IPS DF 19.7 (cell line): ENCODE results near the gene COL6A3.
"Not testable (repeated sequence)": the region's sequence is repeated elsewhere in the genome, so short reads cannot be mapped to it uniquely, and the experiment has no call there.

Experiments used
- DNase-seq: peaks from one replicate; pipeline ENCODE4 v3.0.0-alpha.2; 2013; ENCODE audit warnings: low read depth, low spot score

COL6A3 gene

GRCh38 chr2:237384672-237385020, 29.3 kb downstream of the COL6A3 start:
- DNase-seq: no peak

DNA sequence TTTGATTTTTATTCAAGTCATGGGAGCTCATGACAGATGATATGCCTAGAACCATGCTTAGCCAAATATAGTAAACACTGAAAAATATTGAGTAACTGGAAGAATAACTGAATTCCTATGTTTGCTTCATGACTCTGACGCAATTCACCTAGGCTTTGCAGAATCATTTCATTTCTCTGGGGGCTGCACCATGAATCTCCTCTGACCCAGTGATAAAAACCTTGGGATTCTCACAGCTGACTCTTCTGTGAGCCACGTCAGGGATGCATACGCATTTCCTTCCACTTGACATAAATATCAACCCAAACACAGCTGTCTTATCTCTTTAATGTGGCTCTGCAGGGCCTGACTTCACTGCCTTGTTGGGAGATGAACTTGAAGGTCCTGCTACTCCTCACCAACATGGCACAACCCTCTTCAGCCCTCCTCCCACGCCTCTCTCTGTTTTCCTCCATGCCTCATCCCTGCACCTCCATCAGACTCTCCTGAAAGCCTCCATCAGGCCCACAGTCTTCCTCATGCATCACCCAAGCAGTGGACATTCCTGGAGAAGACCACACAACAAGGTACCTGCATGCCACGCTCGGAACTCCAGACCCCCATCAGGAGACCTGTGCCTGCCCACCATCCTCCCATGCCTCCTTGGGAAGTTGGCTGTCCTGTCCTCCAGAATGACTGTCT, 29.8 kb downstream of the COL6A3 start:
- DNase-seq: no peak

- no peak for DNase-seq
Observed at GRCh38 chr2:237380768-237381167, 33.2 kb downstream of the COL6A3 start.

GRCh38 chr2:237379636-237380035, 34.3 kb downstream of the COL6A3 start:
- no peak for DNase-seq

- no peak for DNase-seq
Observed at GRCh38 chr2:237378650-237379049, 35.3 kb downstream of the COL6A3 start.

- DNase-seq: no peak
Observed at GRCh38 chr2:237374284-237375060, 39.5 kb downstream of the COL6A3 start.

DNA sequence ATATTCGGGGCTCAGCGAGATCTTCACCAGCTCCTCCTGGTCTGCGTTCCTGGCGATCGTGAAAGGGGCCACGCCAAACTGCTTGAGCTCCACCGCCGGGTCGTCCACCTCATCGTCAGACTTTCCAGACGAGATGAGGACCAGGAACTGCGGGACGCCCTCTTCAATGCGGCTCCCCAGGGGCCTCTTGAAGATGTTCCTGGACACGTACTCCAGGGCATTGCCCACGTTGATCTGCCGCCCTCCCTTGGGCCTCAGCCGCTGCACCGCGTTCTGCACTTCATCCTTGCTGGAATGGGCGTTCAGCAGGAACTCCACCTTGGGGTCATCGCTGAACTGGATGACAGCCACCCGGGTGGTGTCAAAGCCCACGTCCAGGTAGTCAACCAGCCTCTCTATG, 42.1 kb downstream of the COL6A3 start:
- no peak for DNase-seq

DNA sequence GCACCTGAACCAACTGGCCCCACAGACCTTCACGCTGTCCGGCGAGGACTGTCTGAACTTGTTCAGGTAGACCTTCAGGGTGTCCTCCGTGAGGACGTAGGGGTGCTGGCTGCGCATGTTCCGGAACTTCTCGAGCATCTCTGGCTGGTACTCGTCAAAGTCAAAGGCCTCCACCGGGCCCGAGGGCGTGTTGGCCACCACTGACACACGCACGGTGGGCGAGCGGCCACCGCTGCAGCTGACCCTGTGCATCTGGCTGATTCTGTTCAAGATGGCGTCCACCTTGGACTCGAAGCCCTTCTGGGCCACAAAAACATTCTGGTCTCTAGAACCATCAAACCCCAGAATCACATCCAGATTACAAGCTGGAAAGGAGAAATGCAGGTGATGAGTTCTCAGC, 48.3 kb downstream of the COL6A3 start:
- no peak for DNase-seq

DNA sequence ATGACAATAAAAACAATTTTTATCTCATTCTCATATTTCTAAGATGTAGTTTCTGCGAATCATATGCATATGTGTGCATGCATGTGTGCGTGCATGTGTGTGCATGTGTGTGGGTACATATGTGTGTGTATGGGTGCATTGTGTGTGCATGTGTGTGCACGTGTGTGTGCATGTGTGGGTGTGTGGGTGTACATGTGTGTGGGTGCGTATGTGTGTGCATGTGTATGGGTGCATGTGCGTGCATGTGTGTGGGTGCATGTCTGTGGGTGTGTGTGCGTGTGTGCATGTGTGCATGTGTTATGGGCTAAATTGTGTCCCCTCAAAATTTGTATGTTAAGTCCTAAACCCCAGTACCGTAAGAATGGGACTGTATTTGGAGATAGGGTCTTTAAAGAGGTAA, 49.3 kb downstream of the COL6A3 start:
- no peak for DNase-seq

- DNase-seq: no peak
Observed at GRCh38 chr2:237361194-237362004, 52.6 kb downstream of the COL6A3 start.

- DNase-seq: no peak
Observed at GRCh38 chr2:237359894-237360780, 53.8 kb downstream of the COL6A3 start.

- no peak for DNase-seq
Observed at GRCh38 chr2:237359518-237359840, 54.5 kb downstream of the COL6A3 start.

GRCh38 chr2:237358721-237359517, 55.0 kb downstream of the COL6A3 start:
- DNase-seq: no peak

GRCh38 chr2:237355701-237356100, 58.3 kb downstream of the COL6A3 start:
- no peak for DNase-seq

- no peak for DNase-seq
Observed at GRCh38 chr2:237354892-237355291, 59.1 kb downstream of the COL6A3 start.

- DNase-seq: not testable (repeated sequence)
Observed at GRCh38 chr2:237354172-237354571, 59.8 kb downstream of the COL6A3 start.

DNA sequence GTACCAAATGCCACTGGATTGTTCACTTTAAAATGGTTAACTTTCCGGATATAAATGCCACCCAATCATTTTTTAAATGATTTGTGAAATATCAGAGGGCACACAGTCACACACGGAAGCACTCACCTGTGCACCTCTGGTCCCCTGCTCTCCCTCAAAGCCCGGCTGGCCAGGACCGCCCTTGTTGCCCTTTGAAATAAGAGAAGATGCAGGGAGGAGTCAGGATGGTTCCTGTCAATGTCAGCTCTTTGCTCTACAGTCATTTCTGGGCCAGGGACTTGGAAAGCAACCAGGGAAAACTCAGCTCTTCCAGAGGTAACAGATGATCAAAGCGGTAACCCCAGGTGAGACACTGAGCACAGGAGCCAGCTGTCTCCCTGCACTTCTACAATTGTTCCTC, 60.7 kb downstream of the COL6A3 start:
- no peak for DNase-seq

DNA sequence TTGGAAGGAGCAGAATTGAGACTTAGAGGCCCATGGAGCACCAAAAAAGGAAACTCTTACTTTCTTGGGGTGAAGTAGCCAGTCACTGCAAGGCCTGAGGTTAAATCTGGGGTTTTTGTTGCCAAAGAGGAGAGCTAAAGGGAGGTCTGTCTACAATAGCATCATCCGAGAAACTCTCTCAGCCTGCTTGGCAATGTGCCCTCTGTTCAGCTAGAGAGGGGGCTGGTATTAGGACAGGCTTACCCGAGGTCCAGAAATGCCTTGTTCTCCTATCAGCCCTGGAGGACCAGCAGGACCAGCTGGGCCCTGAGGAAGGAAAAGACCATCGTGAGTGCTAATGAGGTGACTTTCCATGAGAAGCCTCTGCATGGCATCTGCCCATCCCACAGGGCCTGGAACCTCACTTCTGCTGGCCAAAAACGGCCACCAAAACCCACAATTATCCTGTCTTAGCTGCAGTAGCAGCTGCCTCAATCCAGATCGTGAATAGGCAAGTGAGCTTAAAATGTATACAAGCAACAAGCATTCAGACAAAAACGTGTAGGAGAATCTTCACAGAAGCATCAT, 61.6 kb downstream of the COL6A3 start:
- DNase-seq: no peak

DNA sequence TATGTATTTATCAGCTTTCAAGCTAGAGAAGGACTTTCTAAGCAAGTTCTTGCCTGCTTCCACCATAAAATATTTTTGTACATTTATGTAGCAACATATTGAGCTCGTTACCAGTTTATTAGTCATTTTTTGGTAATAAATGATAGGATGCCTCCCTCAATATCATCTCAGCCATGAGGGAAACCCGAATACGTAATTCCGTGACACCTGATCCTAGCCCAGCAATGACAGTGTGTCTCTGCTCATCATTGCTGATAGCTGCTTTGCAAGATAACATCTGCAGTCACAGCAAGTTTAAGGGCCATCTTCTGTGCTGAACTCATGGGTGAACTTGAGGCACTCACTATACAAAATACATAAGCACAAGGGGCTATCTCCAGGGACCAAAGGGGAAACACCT, 62.2 kb downstream of the COL6A3 start:
- DNase-seq: no peak

DNA sequence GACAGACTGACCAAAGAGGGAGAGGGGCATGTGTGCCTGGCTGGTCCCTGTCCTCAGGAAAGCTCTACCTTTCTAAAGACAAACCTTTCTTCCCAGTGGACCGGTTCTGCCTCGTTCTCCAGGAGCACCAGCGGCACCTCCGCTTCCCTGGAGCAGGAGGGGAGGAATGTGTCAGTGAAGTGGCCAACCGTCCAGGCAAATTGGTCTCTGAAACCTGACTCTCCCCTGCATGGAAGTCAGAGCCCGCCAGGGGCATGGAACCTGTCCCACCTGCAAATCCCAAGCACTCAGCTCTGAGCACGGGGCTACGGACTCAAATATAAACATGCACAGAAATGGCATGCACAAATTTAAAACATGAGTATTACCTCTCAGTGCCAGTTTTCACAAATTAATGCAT, 62.9 kb downstream of the COL6A3 start:
- no peak for DNase-seq

DNA sequence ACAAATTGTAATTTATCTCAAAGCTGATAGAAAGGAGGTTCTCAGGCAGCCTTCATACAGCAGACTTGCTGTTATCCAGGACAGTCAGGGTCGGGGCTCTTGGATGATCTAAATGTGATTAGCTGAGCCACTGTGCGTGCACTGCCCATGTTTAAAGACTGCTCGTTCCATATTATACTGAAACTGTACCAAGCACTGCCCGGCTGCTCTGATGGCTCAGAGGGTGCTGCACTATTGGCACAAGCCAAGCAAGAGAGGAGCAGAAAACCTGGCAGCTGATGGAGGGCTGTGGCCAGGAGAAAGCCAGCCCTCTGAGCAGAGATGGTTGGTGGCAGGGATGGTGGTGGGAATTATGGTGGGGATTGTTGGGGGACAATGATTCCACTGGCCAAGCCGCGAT, 63.4 kb downstream of the COL6A3 start:
- no peak for DNase-seq
